HG03280 (cell line): ENCODE results near the gene DZANK1.
"Not testable (repeated sequence)": the region's sequence is repeated elsewhere in the genome, so short reads cannot be mapped to it uniquely, and the experiment has no call there.

Source experiments
- ATAC-seq: cut with Tn5 transposase; IDR thresholded peaks from one replicate; pipeline ENCODE4 v1.9.1; 2021; ENCODE audit warnings: mild to moderate bottlenecking, moderate library complexity; ENCODE audit not compliant: unreplicated experiment

Gene DZANK1

DNA sequence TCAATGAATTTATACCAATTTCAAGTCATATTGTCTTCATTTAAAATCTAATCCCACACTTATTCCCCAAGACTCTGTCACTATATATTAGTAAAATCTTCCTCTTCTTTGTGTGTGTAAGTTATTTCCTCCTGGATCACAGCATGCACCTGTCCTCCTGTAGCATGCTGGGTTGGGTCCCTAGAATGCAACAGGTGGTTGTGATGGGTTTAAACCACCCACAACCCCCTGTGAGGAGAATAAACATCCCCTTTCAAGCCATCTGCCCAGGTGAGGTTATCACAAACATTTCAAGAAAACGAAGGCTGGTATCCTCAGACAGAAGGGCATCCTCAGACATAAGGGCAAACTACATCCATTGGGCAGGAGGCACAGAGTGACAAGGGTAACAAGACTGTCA is 26.4 kb downstream of the DZANK1 start:
- no peak for ATAC-seq

DNA sequence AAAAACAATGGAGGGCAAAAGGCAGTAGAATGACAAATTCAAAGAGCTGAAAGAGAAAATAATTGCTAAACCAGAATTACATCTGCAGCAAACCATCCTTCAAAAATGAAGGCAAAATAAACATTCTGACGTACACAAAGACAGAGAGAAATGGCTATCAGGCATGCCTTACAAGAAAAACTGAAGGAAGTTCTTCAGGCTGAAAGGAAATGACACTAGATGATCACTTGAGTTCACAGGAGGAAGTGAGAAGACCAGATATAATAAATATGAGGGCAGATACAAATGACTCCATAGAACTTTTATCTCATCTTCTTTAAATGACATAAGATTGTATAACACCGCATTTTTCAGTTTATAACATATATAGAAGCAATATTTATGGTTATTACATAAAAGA is 30.0 kb downstream of the DZANK1 start:
- no peak for ATAC-seq

DNA sequence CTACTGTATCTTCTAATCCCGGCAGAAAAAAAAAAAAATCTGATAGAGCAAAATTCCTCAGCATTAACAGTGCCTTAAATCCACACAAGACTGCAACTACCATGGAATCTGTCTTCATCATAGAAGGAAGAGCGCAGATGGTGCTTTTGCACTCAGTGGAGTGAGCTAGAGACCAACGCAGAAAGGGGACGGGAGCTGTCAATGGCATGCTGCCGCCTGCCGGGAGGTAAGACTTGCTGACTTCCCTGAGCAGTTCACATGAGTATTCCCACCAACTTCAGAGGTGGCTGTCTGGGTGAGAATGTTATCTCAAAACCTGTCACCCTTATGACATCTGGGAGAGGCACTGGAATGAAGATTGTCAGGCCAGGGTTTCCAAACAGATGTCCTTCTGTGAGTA is 35.6 kb downstream of the DZANK1 start:
- ATAC-seq, result no peak

DNA sequence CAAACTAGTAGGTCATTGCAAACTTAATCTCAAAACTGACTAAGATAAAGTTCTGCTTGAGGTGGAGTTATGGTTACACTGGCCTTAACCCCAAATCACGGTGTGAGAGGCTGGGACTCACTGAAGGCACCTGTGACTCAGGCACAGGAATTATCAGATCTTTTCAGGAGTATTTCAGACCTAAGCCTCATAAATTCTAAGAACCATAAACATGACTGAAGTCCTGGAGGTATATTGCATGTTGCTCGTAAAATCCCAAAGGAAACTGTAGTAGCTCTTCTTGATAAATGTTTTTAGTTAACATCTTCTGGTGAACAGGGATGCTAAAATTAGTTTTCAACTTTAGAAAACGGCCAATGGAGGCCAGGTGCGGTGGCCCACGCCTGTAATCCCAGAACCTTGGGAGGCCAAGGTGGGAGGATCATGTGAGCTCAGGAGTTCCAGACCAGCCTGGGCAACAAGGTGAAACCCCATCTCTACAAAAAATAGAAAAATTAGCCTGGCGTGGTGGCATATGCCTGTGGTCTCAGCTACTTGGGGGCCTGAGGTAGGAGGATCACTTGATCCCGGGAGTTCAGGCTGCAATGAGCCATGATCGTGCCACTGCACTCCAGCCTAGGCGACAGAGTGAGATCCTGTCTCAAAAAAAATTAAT is 36.5 kb downstream of the DZANK1 start:
- ATAC-seq, result no peak

DNA sequence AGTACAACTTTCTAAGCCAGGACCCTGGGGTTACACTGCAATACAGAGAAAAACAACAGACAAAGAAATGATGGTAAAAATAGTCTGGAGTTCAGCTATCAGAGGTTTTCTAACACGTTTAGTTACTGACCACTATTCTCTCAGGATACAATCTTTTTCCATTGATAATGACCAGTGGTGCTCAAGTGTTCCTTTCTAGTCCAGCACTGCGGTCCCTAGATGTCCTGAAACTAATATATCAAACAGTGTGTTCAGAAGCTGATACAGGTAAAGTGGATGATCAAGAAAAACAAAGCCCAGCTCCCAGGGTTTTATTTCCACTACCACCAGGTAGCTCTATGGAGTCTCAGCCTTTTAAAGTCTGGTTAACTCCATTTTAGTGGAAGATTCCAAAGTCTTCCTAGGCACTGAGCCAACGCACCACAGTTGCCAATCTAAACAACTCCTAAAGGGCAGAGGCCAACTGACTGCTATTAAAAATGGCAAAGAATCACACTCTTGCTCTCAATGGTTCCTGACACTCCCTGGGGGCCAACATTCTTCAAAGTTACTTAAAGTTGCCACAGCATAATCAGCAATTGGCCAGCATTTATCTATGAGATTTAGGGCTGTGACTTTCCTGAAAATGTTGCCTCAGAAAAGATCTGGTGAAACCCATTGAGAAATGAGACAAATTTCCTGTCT is 38.2 kb downstream of the DZANK1 start:
- ATAC-seq, result no peak

DNA sequence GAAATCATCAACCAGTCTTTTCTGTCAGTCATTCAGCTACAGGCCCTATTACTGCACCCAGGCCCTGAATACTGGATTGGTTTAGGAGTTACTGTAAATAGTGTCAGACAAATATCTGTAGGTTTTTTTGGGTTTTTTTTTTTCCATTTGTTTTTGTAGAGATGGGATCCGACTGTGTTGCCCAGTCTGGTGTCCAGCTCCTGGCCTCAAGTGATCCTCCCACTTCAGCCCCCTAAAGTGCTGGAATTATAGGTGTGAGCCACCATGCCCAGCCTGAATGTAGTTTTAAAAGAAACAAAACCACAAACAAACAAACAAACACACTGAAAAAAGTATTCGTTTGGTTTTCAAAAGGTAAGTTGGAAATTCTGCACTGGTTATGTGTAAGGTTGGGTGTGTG is 39.6 kb downstream of the DZANK1 start:
- no peak for ATAC-seq

DNA sequence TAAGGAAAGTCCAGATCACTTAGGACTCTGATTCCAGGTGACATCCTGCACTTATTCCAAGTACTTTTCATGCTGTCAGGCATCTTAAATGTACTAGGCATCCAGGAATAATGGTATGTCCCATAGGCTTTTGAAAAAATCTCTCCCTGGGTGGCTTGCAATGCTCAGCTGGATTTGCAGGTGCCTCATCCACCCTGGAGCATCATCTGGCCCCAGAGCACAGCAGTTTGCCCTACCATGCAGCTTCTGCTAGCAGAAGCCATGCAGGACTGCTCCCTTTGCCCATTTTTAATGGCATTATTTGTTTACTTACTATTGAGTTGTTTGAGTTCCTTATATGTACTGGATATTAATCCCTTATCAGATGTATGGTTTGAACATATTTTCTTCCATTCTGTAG is 45.2 kb downstream of the DZANK1 start:
- ATAC-seq, result no peak

DNA sequence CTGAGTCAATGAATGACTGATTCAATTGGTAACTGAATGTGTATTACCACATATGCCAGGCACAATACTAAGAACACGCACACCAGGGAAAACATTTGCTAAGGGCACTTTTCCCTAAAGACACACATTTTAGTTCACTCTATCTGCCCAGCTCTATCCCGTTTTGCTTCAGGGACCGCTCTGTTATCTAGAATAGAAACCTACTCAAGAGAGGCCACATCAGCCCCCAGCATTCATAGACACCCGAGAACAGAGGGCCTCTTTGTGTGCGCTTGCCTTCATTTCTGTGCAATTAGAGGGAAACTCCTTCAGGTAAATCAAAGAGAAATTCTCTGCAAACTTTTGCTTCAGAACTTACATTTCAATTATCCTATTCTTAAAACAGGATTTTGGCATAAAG is 50.3 kb downstream of the DZANK1 start:
- no peak for ATAC-seq

DNA sequence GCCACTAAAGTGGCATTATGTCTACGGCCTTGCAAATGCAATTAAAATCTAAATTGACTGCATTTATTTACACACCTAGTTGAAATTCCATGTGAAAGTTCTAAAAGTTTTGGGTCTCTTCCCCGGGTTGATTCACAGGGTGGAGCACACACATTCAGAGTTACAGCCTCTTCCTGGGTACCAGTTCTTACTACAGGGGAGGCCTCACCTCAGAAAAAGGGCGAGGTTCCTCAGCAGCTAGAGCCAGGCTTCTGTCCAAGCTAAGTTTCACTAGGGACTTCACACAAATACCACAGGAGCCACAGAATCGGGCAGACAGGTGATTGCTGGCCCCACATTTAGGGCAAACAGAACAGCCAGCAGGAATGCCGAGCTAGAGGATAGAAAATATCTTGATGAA is 52.7 kb downstream of the DZANK1 start:
- ATAC-seq, result no peak

DNA sequence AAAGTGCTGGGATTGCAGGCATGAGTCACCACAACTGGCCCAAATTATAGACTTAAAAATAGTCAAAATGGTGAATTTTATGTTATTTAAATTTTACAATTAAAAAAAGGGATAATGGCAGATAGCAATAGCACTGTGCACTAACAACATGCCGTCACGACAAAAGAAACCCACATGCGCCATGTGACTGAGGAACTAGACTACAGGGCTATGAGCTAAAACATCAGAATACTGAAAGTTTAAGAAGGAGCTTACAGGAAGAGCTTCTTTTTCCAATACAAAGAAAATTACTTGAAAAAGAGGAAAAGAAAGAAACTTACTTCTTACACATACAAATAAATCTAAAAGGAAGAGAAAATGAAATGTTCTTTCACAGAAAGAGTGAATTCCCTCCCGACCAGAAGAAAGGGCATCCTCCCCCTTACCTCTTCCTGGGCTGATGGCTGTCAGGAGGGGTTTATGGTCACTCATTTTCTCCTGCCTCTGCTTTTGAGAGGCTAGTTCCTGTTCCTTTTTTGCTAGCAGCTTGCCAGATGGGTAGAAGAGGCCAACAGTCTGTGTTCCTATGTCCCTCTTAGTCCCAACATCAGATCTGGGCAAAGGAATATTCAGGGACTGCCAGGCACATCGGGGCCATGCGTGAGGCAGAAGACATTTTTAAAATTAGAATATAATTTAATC is 54.5 kb downstream of the DZANK1 start:
- no peak for ATAC-seq

DNA sequence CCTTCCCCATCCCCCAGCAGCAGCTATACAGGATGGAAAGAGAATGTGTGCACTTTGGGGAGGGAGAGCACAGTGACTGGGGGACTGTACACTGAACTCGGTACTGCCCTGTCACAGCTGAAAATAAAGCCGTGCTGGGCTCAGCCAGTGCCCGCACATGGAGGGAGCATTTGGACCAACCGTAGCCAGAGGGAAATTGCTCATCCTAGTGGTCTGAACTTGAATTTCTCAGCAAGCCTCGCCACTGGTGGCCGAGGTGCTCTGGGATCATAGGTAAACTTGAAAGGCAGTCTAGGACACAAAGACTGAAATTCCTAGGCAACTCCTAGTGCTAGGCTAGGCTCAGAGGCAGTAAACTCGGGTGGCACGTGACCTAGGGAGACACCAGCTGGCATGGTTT is 61.0 kb downstream of the DZANK1 start:
- ATAC-seq, result no peak

DNA sequence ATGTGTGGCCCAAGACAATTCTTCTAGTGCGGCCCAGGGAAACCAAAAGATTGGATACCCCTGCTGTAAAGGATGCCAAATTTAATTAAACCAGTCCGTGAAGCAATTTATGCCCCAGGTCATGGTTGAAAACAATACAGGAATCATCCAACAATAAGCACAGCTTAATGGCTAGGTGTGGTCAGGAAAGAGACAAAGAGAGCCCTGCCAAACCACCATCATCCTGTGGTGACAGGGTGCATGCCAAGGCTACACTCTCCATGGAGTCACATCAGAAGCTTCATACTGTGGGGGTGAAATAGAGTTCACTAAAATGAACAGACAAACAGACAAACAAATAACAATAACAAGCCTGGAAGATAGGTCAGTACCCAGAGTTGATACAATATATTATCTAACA is 62.7 kb downstream of the DZANK1 start:
- ATAC-seq, result no peak

DNA sequence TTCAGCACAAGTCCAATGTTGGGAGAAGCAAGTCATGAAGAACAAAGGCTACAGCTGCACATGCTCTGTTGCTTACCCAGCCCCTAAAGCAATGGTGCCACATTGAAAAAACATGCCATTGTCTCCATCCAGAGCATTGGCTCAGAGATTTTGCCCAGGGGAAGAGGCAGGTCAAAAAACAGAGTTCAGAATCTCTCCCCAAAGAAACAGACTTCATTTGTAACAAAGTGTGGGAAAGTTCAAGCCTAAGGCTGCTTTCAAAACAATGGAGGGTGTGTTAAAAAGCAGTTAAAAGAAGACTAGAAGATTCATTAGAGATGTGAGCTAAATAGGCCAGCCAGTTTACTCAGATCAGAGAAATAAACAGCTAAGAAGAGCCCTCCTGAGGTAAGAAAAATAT is 63.6 kb downstream of the DZANK1 start:
- no peak for ATAC-seq

DNA sequence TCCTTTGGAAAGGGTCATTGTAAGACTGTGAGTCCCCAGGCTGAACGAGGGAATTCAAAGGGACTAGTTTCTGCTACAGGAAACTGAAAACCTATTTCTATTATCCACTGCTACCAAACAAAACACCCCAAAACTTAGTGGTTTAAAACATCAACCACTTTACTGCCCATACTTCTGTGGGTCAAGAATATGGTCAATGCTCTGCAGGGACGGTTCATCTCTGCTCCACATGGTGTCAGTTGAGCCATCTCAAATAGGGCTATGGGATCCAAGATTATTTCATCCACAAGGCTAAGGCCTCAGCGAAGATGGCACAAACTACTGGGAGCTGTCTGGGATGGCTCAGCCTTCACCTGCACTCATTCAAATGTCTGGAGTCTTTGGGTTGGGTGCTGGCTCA is 65.5 kb downstream of the DZANK1 start:
- ATAC-seq, result no peak

DNA sequence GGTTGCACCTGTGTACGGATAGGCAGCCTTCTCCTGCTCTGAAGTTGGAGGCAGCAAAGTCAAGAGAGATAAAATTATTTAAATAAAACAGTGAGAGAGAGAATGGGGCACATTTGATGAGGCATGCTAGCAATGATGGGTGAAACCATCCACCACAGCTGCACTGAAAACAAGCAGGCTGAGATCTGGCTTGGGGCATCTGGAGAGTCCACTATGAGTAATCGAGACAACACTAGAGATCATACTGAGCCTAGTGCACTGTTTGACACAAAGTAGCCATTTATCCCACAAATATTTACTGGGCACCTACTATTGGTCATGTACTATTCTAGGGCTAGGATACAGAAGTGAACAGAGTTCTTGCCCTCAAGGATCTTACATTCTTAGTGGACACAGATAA is 66.4 kb downstream of the DZANK1 start:
- no peak for ATAC-seq

DNA sequence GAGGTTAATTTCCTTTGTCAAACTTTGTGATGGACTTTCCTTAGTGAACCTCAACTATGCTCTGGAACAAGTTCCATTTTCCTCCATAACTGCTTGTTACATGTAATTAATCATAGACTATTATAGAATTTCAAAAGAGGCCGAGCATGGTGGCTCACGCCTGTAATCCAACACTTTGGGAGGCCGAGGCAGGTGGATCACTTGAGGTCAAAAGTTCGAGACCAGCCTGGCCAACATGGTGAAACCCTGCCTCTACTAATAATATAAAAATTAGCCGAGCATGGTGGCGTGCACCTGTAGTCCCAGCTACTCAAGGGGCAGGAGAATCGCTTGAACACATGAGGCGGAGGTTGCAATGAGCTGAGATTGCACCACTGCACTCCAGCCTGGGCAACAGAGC is 68.1 kb downstream of the DZANK1 start:
- not testable (repeated sequence) for ATAC-seq

DNA sequence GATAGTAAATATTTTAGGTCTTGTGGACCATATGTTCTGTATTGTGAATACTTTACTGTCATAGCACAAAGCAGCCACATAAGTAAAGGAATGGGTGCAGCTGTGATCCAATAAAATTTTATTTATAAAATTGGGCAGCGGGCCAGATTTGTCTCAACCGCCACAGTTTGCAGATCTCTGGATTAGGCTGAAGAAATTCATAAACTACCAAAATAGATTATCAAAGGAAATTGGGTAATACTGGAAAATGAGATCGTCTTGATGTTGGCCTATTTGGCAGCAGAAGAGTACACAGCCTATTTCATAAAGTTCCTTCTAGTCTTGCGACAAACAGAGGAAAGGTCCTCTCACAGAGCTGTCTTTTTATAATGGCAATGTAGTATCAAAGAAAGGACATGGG is 69.8 kb downstream of the DZANK1 start:
- ATAC-seq, result no peak

DNA sequence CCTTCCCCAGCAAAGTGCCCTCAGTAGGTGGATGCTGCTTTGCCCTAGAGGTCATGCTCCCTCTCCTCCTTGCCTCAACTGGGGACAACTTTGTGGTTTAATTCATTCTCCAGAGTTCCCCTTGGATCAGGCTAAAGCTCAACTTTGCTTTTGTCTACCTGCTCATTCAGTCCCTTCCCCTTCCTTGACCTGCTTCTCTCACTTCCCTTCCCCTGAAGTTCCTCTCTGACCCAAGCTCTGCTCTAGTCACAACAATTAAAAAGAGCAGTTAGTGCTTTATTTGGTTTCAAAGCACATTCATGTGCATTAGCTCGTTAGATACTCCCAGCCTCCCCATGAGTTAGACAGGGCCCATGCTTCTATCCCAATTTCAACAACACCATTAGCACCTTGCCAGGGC is 71.3 kb downstream of the DZANK1 start:
- no peak for ATAC-seq

DNA sequence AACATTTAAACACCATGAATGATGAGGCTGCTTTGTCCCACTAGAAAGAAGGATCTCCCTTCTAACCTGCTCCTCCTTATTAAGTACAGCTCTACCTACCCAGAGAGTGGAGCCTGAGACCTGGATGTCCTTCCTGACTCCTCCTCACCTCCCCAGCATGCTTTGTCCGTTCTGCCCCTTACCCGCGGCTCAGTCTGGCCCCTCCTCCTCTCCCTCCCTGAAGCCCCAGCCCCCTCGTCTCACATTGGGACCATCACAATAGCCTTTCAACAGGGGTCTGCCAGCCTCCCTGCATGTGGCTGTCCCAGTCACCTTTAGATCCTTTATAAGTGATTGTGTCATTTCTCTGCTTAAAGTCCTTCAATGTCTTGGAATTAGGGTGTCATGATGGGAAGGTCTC is 72.5 kb downstream of the DZANK1 start:
- ATAC-seq, result no peak

DNA sequence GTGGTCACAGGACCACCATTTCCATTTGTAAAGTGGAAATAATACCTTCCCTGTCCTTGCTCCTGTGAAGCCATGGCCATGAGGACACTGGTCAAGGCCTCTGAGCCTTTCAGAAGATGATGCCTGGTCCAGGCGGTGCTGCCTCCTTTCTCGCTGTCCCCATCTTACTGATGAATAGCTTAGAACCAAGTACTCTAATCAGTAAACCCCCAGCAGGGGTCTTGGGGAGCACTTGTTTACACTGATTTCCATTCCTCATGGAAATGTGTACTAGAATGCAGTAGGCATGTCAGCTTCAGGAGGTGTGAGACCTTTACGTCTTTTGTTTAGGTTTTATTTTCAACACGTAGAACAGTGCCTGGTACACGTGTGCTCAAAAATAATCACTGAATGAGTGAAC is 75.1 kb downstream of the DZANK1 start:
- ATAC-seq, result no peak

DNA sequence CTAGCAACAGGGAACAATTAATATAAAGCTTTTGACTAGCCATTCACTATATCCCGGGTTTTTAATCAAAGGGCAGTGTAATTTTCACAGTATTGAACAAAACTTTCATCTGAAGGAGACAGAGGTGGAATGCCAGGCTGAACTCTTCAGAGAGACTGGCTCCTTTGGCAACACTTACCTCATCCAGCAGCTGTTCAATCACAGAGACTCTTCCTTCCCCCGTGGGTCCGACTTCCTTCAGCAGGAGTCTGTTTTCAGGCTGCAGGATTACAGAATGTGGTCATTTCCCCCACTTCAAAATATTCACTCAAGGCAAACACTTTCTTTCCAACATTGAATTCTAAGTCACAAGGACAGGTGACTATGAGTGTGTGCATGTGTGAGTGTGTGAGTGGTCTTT is 76.6 kb downstream of the DZANK1 start:
- ATAC-seq, result no peak

DNA sequence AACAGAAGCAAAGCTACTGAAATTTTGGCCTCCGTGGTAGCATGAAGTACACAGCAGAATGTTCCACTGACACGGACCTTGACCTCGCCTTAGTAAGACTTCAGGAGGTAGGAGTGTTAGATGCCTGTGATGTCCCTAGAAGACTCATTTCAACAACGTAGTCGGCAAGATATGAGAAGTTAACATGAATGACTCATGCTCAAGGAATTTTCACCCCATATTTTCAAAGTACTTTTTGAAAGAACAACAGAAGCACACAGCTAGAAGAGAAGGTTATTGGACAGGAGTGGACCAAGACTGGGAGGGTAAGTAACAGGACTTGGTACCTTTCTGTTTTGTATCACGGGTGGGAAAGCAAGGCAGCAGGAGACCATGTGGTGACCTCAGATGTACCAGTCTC is 78.0 kb downstream of the DZANK1 start:
- ATAC-seq, result no peak
